ENCODE results near the gene THRAP3. TPM values are rescaled to one million over a fixed set of nuclear protein-coding genes. Genes with fewer than 3 reads are reported as not detected.

Gene THRAP3
- total and polyA plus RNA-seq, 9 of the 15 experiments (the other 6 are each of a cell fraction or from before 2014, with no cell fraction given), result 66.2 to 135 (median 113) TPM

- ATAC-seq, result no peak; the same call in 2 of the 3 replicates
- ChIA-PET POLR2A (interaction anchor here (0.5 to 1.9 kb wide), 13 partner anchors 9 to 1213 kb away, joined by 3 to 9 read pairs (median 5); partner anchors contain the start of gene SH3D21), CTCF (ENCODE audit: low intra/inter-chr PET ratio) (interaction anchor here (0.6 kb wide), 1 partner anchor 222 kb away, joined by 3 read pairs; no protein-coding TSS in a partner anchor)
- peak; percentile 41 to 77 (median 64) for DNase-seq (ENCODE audit: extremely low read depth in 1 of 4, low spot score in 3 of 4)
- Histone ChIP-seq H3K4me1 (replicated peaks in 1 of 2; ENCODE audit: control insufficient read depth in 2 of 2, insufficient read depth in 2 of 2, low read length in 2 of 2) (peaks cover 36 to 65% of the 10 kb centered on the region in 2 experiments), H4K20me1 (replicated peaks; ENCODE audit: control insufficient read depth, insufficient read depth, low read length) (no peaks in the 10 kb centered on the region), H3K4me2 (ENCODE audit: insufficient read depth, low read length) (peak overlapping the region; percentile 66), H3K36me3 (ENCODE audit: control insufficient read depth, insufficient read depth, low read length) (peaks cover 4% of the 10 kb centered on the region; the same call in 1 of the 3 replicates), H2AFZ (ENCODE audit: low read depth, low read length) (peak overlapping the region; percentile 49; the same call in 1 of the 2 replicates), H3K9ac (ENCODE audit: insufficient read depth in 1 of 2, low read depth in 2 of 2, low read length in 2 of 2) (peak overlapping the region; percentile 44 to 90; a peak in 3 of 4 replicates), H3K27ac (ENCODE audit: extremely low read depth, low read depth, low read length) (peak overlapping the region; percentile 47; the same call in 2 of the 3 replicates), H3K9me1 (ENCODE audit: control insufficient read depth, insufficient read depth, low read length) (no peaks in the 10 kb centered on the region), H3K27me3 (ENCODE audit: control insufficient read depth in 2 of 2, insufficient read depth in 2 of 2, low read length in 2 of 2) (no peaks in the 10 kb centered on the region), H3K9me3 (replicated peaks; ENCODE audit: control insufficient read depth, insufficient read depth, low read depth, low read length) (no peaks in the 10 kb centered on the region), H3K4me3 (peak overlapping the region; percentile 61), H3K79me2 (ENCODE audit: control insufficient read depth, insufficient read depth, low read length) (peaks cover 18% of the 10 kb centered on the region; the same call in 2 of the 3 replicates)
- BruUV-seq (replicated peaks), result no TSS peak
- intact Hi-C loops (cut with micrococcal nuclease), result loop anchor here (5.0 to 10.0 kb wide), 2 partner anchors 64 to 438 kb away; partner anchors contain the start of genes AGO1 and STK40
- in situ Hi-C loops (cut with MboI), result no loop called here
- FAIRE-seq, result no peak
- WGBS (ENCODE audit: insufficient coverage, low coverage, missing lambda C conversion rate), result 11% methylated on average over 57 of the region's 83 CpGs
- TF ChIP-seq LARP7 (IDR thresholded peaks at IDR 0.05), result 0 out of 2 replicates have a peak, but pooled peaks have one; percentile 59
- TF ChIP-seq ZNF583 (CRISPR knock-in tag; IDR thresholded peaks at IDR 0.05), result 0 out of 2 replicates have a peak, but pooled peaks have one; percentile 32
- no peak for TF ChIP-seq KLF1 (tag; IDR thresholded peaks at IDR 0.05)
- TF ChIP-seq MTA3 (IDR thresholded peaks at IDR 0.05; ENCODE audit: borderline replicate concordance), result no peak
- 0 out of 2 replicates have a peak, but pooled peaks have one; percentile 20 for TF ChIP-seq E2F3 (CRISPR knock-in tag; IDR thresholded peaks at IDR 0.05)
- no peak for TF ChIP-seq XRCC5 (IDR thresholded peaks at IDR 0.05; ENCODE audit: low read depth, low read length)
- no peak for TF ChIP-seq REST (IDR thresholded peaks at IDR 0.05; ENCODE audit: borderline replicate concordance)
- TF ChIP-seq REST (CRISPR knock-in tag; IDR thresholded peaks at IDR 0.05; ENCODE audit: low read depth), result peak; percentile 50; the same call in 1 of the 2 replicates
- peak in 1 of 2 experiments; percentile 69; a peak in 2 of 4 replicates for TF ChIP-seq NONO (IDR thresholded peaks at IDR 0.05; ENCODE audit: low read depth in 2 of 2, low read length in 1 of 2)
- TF ChIP-seq NR2F6 (CRISPR knock-in tag; IDR thresholded peaks at IDR 0.05), result 0 out of 2 replicates have a peak, but pooled peaks have one; percentile 71
- no peak for TF ChIP-seq CBX2 (IDR thresholded peaks at IDR 0.05; ENCODE audit: insufficient read depth, low read length, poor library complexity, severe bottlenecking)
- no peak for TF ChIP-seq FUS (optimal IDR thresholded peaks at IDR 0.05; ENCODE audit: low read depth, low read length)
- TF ChIP-seq ELF1 (tag; IDR thresholded peaks at IDR 0.05), result no peak
- no peak for TF ChIP-seq NR1H2 (CRISPR knock-in tag; IDR thresholded peaks at IDR 0.05)
Observed at GRCh38 chr1:36322786-36323635, 98.8 kb downstream of the THRAP3 start.

All from K562 (cell line).